Posterior vena cava (tissue), 2 donors: ENCODE results near the gene SMARCAL1. TPM values are rescaled to one million over a fixed set of nuclear protein-coding genes. Genes with fewer than 3 reads are reported as not detected.
"Not testable (repeated sequence)": the region's sequence is repeated elsewhere in the genome, so short reads cannot be mapped to it uniquely, and the experiment has no call there.

Experiments used
- DNase-seq: peaks from one replicate; pipeline ENCODE4 v3.0.0-alpha.2; 2020; ENCODE audit warnings: low spot score
- intact Hi-C, 2 donors: fragments of 100-400 bp; cut with DNase I; formaldehyde crosslinking; loops; one replicate each; pipeline versions ENCODE4 v1.14.1 to v1.14.2; 2022 to 2023
- total RNA-seq, 2 donors: library from RNA; stranded (reverse); fragmentation: NEBNext Ultra II Directional; extraction: Animal tissue kit (Norgen Biotek cat#: 25700); gene quantifications; one replicate each; pipeline ENCODE4 v1.2.1, GENCODE V29; 2021
- donor health status: DM: yes; HTN: yes; CAD: no.
- donor health status: DM: yes; HTN: yes; CAD: no.

The SMARCAL1 gene
- total RNA-seq, 2 donors from 2014 or later: 13.6 to 14.5 TPM

GRCh38 chr2:216517447-216518225 lies 105.4 kb downstream of the SMARCAL1 start:
- DNase-seq: no peak
- intact Hi-C loops: no loop called here

GRCh38 chr2:216518566-216519119 lies 106.4 kb downstream of the SMARCAL1 start:
- DNase-seq, intact Hi-C loops: not testable (repeated sequence)

- intact Hi-C loops: no loop called here
- no peak for DNase-seq
Measured at GRCh38 chr2:216519154-216519762, 107.0 kb downstream of the SMARCAL1 start.

GRCh38 chr2:216520112-216520511 lies 107.8 kb downstream of the SMARCAL1 start:
- no peak for DNase-seq
- intact Hi-C loops: loop anchor here (2.0 kb wide), 2 partner anchors 145 to 147 kb away; no protein-coding TSS in a partner anchor

GRCh38 chr2:216522892-216523502 lies 110.7 kb downstream of the SMARCAL1 start:
- DNase-seq: no peak
- intact Hi-C loops: no loop called here

GRCh38 chr2:216525972-216526371 lies 113.7 kb downstream of the SMARCAL1 start:
- intact Hi-C loops: no loop called here

GRCh38 chr2:216526939-216527338 lies 114.7 kb downstream of the SMARCAL1 start:
- DNase-seq: no peak
- intact Hi-C loops: no loop called here

More at GRCh38 chr2:216525972-216526371, 113.7 kb downstream of the SMARCAL1 start:
- no peak for DNase-seq

- intact Hi-C loops: no loop called here
- DNase-seq: no peak
Measured at GRCh38 chr2:216527600-216527999, 115.3 kb downstream of the SMARCAL1 start.

- no peak for DNase-seq
- intact Hi-C loops: no loop called here
Measured at GRCh38 chr2:216532562-216532961, 120.3 kb downstream of the SMARCAL1 start.

Other genes with a start within 250 kb of the SMARCAL1 start
- not detected for gene MARCHF4, start 40.0 kb upstream of the SMARCAL1 start, total RNA-seq
- 1,000 to 10,000 TPM; 1,771 to 1,914 TPM for gene RPL37A, start 86.4 kb downstream of the SMARCAL1 start, total RNA-seq
- gene IGFBP2, start 220.9 kb downstream of the SMARCAL1 start, total RNA-seq: 10 to 100 TPM; 37.9 to 54.8 TPM